ENCODE data around the gene MPPE1.

DNA sequence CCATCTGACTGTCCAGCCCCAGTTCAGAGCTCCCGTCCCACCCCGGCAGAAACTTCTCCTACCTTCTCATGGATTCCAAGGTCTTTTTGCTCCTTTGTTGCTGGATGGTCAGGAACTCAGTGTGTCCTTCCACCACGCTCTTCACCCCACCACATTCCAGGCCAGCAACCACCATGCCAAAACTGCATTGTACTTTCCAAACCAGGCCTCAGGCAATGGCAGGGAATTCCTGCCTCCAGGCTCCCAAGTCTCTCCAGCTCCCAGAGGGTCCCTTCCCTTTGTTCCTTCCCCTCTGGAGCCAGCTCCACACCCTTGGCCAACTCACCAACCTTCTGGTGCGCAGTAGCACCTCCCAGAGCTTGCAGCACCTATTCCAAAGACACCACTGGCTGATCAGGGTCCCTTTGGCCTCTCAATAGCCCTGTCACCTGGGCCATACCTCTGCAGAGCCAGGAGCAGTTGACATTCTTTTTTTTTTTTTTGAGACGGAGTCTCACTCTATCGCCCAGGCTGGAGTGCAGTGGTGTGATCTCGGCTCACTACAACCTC, 48.8 kb downstream of the MPPE1 start:
- TF ChIP-seq, protein P1, sequence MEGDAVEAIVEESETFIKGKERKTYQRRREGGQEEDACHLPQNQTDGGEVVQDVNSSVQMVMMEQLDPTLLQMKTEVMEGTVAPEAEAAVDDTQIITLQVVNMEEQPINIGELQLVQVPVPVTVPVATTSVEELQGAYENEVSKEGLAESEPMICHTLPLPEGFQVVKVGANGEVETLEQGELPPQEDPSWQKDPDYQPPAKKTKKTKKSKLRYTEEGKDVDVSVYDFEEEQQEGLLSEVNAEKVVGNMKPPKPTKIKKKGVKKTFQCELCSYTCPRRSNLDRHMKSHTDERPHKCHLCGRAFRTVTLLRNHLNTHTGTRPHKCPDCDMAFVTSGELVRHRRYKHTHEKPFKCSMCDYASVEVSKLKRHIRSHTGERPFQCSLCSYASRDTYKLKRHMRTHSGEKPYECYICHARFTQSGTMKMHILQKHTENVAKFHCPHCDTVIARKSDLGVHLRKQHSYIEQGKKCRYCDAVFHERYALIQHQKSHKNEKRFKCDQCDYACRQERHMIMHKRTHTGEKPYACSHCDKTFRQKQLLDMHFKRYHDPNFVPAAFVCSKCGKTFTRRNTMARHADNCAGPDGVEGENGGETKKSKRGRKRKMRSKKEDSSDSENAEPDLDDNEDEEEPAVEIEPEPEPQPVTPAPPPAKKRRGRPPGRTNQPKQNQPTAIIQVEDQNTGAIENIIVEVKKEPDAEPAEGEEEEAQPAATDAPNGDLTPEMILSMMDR (IDR thresholded peaks at IDR 0.05): no peak
- TF ChIP-seq POLR2AphosphoS5 (IDR thresholded peaks at IDR 0.05; ENCODE audit: insufficient read depth in 1 of 2, low read depth in 1 of 2): no peak

Data from vagina (tissue), 2 donors.